OCI-LY1 (cell line): ENCODE measurements around the gene SPDYE3.

ENCODE experiments used
- CTCF ChIP-seq: fragments of 200-600 bp; sonication (generic), shearing (Covaris generic); IDR thresholded peaks from 2 replicates; pipeline ENCODE4 v1.5.1; 2017; ENCODE audit warnings: mild to moderate bottlenecking, antibody characterized with exemption, low read length, moderate library complexity, mixed read lengths
- EZH2 ChIP-seq: fragments of 200-600 bp; sonication (generic), shearing (Covaris generic); IDR thresholded peaks from 2 replicates; pipeline ENCODE4 v1.8.0; 2017; ENCODE audit warnings: borderline replicate concordance, mixed run types, mild to moderate bottlenecking, antibody characterized with exemption, low read length, moderate library complexity, mixed read lengths

GRCh38 chr7:100369105-100369504 lies 61.6 kb downstream of the SPDYE3 start:
- TF ChIP-seq CTCF (no peak), EZH2 (no peak)
